IPS DF 4.7 (cell line): ENCODE results near the gene ZYX.
"Not testable (repeated sequence)": the region's sequence is repeated elsewhere in the genome, so short reads cannot be mapped to it uniquely, and the experiment has no call there.

Experiments used
- DNase-seq: peaks from one replicate; pipeline ENCODE4 v3.0.0-alpha.2; 2013; ENCODE audit warnings: low spot score; ENCODE audit errors: extremely low read depth

Gene ZYX

DNA sequence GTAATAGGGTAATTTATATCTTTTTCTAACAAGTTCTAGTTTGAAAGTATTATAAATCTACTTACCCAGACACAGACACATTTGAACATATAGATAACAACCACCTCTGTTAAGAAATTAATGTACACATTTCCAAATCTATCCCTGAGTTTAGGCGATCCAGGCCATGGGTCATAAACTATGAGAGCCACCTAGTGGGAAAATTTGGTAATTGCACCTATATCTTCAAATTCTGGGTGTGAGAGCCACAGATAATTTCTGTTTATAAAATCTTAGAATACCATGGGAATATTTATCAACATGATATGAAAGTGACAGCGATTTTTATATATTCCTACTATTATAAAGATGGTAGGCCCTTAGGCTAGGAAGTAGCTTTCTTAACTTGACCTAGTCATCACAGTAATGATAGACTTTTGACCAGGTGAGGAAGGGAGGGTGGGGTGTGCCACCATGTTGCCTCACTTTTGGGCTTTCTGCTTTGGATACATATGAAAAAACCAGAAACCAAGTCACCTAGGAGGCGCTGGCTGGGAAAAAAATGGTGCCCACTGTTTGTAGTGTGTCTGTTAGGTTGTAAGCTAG, 35.5 kb downstream of the ZYX start:
- DNase-seq = no peak

DNA sequence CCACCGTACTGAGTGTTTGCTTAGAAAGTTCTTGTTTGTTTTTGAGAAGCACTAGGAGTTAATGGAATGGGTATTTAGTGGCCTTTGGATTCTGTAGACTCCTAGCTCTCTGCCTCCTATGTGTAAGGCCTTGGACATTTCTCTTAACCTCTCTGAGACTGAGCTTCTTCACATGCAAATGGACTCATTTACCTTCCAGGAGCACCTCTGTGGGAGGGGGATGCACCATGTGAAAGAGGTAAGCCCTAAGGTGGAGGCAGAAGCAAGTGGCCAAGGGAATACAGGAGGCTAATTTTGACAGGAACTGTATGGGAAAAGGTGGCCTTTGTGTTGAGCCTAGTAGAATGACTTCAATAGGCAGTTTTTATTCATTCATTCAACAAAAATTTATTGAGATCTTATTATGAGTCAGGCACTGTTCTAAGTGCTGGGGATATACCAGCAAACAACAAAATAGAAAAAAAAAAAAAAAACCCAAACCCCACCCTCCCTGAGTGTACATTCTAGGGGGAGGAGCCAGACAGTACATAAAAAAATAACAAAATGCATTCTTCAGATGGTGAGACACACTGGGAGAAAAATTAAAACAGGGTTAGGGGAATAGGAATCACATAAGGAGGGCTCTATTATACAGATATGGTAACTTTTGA, 36.7 kb downstream of the ZYX start:
- no peak for DNase-seq

DNA sequence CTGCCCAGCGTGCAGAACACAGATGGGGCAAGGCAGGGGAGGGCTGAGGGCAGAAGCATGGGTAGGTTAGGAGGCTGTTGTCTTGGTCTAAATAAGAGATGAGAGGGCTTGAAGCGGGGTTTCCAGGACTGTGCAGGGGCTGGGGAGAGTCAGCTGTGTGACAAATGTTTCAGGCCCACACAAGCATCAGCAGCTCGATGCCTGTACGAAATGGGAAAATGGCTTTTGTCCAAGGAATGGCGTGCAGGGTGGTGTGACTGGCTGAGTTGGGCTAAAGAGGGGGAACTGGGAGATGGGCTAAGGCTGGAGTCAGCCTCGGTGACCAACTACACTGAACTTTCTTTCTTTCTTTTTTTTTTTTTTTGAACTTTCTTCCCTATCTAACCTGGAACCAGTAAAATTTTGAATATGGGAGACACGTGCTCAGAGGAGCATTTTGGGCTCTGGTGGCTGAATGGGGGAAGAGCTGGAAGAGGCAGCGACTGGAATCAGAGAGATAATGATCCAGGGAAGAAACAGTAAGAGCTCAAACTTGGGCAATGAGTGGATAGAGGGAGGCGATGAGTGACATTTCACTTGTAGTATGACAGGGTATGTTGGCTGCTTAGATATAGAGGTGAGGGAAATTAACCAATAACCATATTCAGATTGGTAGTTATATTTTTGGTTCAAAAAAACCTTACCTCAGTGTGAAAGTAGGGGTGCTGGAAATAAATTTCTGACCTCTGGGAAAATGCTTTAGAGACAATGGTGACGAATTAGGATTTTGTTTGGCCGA, 37.7 kb downstream of the ZYX start:
- no peak for DNase-seq

DNA sequence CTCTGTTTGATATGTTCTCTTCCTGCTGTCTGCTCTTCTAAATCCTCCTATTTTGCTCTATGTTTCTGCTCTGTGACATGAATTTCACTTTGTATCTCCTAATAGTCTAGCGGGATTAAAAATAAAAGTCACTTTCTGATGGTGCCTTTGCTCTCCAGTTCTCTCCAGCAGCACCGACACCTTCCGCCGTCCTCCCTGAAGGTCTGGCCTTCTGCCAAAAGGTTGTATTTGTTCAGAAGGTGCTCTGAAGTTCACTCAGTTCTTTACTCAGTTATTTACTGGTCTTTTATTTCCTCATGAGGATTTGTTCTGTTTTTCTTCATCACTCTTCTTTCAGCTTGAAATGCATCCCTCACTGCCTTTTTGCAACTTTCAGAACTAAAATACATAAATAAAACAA, 38.7 kb downstream of the ZYX start:
- DNase-seq = no peak

DNA sequence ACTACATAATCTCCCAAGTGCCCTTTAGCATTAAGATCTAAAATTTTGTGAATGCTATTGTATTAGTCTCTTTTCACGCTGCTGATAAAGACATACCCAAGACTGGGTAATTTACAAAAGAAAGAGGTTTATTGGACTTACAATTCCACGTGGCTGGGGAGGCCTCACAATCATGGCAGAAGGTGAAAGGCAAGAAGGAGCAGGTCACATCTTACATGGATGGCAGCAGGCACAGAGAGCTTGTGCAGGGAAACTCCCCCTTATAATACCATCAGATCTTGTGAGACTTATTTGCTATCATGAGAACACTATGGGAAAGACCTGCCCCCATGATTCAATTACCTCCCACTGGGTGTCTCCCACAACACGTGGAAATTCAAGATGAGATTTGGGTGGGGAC, 39.5 kb downstream of the ZYX start:
- DNase-seq = not testable (repeated sequence)

DNA sequence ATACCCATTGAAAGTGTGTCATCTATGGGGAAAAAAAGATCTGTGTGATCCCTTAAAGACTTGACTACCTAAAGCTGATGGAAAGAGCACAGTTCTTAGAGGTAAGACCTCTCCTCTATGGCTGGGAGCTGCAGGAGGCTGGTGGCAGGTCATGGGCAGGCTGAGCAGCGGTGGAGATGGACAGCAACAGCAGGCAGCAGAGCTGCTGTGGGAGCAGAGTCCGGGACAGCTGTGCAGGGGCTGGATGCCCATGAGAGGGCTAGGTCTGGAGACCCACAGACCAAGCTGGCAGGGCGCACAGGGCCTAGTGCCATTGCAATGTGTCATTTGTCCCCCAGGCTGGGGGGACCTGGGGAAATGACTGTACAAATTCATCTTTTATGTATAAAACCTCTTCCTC, 40.9 kb downstream of the ZYX start:
- DNase-seq = no peak

DNA sequence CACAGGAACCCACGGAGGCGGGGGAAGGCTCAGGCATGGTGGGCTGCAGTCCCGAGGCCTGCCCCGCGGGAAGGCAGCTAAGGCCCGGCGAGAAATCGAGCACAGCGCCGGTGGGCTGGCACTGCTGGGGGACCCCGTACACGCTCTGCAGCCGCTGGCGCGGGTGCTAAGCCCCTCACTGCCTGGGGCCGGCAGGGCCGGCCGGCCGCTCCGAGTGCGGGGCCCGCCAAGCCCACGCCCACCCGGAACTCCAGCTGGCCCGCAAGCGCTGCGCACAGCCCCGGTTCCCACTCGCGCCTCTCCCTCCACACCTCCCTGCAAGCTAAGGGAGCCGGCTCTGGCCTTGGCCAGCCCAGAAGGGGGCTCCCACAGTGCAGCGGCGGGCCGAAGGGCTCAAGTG, 43.3 kb downstream of the ZYX start:
- DNase-seq = not testable (repeated sequence)

DNA sequence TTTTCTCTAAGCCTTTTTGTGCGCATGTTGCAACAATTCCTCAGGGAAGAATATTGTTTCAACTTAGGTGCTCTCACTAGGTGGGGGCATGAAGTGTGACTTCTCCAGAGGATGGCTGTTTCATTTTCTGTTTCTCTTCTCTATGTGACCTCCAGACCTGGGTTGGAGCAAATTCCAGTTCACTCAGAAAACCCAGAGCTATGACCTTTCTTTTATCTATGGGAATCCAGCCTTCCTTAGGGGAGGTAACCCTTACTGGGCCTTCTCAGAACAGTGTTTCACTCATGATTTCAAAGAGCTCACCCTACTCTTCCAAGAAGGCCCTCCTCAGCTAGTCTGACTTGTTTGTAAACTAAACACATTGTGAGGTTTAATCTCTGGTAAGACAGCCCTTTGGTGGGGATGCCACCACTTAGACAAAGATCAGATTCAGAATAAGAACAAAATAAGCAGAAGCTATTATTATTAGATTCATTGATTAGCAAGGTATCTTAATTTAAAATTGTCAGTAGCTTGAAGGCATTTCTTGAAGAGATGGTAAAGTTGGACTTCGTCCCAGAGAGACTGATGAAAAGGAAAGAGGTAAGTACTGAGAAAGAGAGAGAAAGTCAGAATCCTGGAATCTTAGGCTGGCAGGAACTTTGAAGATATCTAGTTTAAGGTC, 45.5 kb downstream of the ZYX start:
- no peak for DNase-seq

DNA sequence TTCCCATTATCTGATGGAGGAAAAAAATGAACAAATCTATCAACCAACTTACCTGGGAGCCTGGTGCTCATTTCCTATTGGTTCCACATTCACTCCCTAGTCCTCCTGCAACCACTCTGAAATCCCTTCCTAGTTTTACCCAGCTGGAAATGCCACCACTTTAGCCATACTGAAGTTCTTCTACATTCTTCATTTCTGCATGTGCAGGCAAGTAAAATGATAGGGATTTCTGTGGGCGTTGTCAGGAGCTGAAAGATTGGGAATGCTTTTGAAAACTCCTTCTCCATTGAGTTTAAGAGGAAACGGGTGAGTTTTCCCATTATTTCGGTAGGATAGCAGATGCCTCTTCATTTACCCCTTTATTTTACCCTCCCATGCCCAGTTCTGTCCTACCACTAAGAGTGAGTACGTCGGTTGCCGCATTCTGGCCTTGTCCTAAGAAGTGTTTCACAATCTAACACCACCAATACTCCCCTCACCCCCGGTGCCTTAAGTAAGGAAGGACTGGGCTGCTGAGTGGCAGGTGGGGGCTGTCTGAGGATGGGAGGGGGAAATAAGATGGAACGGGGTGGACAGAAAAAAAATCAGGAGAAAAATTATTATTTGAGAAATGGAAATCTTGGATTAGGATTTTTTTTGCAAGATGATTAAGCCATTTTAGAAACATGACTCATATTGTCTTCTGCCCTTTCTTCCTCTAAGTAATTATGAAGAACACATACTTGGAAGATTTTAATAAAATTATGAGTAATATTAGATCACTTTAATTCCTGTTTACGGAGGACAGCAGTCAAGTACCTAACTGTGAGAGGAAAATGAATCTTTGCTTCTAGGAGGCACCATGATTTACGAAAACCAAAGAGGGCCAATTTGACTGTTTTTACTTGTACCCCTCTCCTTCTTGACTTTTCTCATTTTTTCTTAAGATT, 48.9 kb downstream of the ZYX start:
- DNase-seq = no peak

DNA sequence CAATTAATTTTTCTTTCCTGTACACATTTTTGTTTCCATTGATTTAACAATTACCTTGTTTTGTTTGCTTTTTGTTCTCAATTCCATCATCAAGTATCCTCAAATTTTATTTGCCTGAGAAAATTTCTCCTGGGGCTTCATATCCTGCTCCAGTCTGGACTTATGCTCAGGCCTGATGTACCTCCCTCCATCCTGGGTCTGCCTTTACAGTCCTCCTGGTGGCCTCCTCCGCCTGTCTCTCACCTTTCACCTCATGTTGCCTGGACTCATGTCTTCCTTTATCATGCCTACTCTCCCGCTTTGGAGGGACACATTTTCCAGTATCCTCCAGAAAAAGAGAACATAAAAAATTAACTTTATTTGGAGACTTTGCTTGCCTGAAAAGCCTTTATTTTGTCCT, 50.0 kb downstream of the ZYX start:
- no peak for DNase-seq

DNA sequence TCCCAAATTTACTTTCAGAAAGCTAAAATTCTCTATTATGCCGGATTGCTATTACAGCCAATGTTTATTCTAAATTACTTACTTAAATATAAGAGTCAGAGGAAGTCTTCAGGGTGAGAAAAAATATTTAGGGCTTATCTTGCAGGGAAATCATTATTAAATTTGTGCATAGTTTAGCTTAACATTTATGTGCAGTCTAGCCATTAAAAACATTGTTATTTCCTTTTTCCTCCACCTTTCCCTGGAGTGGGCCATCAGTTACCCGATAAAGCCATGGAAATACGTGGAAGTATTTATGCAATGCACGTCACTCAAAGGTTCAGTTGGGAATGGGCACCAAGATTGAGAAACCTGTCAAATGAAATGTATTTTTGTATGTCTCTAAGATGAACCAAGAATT, 52.6 kb downstream of the ZYX start:
- DNase-seq = no peak

DNA sequence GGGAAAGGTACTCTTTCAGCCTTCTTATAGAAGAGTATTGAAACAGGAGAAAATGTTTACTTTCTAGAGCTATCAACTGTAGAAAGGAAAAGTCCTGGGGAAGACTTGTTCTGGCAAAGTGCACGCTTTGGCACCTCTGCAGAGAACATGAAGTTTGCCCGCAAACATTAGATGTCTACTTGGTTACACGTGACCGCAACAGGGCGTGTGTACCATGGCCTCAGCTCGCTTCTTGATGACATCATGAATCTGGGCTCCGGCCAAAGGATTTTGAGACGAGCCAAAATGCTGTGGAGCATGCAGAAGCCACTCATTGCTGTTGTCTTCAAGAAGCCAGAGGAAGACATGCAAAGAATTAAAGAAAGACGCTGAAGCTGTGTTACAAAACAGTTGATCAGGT, 53.5 kb downstream of the ZYX start:
- no peak for DNase-seq

DNA sequence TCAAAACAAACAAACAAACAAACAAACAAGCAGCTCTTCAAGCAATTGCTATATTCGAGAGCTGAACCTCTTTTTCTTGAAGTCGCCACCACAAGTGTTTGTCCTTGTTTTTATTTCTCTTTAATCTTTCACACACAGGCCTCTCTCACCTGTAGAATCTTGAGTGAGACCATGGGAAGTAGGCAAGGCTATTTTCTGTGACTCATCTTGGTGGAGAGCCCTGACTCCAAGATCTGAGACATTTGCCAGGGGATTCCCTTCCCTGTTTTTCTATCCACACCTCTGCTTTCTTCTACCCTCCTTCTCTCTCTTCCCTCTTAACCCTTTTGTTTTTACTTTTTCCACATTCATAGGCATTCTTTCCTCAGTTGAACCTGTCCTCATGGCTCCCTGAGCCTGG, 54.1 kb downstream of the ZYX start:
- no peak for DNase-seq

DNA sequence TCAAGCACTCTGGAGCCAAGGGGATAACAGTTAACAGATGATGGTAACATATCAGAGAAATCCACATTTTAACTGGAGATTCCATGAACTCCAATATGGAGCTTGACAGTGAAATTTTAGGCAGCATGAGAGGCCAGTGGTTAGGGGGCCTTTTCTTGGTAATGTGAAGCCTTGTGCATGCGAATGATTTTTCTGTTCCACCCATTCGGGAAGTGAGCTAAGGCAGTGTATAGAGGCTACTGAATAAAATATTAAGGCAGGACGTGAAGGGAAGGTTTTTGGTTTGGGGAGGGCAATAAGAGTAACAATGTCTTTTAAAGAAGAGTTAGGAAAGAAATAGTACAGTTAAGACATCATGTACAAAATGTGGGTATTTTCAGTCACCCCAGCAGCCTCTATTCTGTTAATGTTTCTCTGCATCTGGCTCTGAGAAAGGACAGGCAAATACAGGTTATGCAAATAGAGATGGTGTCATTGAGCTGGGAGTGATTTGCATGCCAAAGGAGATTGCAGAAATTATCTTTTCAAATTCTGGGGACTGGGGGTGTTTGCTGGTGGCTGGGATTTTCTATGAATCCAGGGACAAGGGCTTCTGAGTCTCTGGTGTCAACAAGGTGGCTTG, 55.3 kb downstream of the ZYX start:
- no peak for DNase-seq

DNA sequence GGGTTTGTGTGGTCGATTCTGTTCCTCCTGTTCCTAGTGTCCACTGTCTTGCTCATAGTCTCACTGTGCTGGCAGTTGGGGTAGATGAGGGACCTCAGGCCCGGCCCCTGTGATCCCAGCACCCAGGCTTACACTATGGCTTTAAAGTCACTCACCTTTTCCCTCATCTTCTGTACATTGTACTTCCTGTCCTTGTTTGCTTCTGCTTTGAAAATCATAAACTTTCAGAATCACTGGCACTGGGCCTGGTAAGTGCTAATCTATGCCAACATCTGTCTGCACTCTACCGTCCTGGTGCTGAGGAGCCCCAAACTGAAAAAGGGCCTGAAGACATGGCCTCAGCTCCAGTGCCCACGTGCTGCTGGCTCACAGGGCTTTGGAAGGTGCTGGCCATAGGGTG, 56.4 kb downstream of the ZYX start:
- DNase-seq = no peak

DNA sequence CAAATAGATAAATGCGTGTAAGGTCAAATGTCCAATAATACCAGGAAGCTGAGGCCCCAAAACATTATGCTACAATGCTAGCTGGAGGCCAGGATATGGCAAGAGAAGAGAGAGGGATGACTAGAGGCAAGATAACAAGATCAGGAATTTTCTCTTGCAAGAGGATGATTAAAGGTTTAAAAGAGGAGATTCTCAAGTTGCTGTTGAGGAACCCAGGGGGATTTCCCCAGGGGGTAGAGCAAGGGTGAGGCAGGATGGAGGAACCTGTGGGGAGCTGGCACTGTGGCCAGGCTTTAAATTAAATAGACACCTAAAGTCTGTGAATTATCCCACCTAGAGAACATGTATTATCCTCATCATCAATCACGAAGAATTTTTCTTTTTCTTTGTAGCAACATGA, 58.7 kb downstream of the ZYX start:
- no peak for DNase-seq
